ENCODE data around the gene SMAD6. TPM values are rescaled to one million over a fixed set of nuclear protein-coding genes. Genes with fewer than 3 reads are reported as not detected.

Gene SMAD6
- total RNA-seq, 1 donor from 2014 or later, result 2.7 TPM

DNA sequence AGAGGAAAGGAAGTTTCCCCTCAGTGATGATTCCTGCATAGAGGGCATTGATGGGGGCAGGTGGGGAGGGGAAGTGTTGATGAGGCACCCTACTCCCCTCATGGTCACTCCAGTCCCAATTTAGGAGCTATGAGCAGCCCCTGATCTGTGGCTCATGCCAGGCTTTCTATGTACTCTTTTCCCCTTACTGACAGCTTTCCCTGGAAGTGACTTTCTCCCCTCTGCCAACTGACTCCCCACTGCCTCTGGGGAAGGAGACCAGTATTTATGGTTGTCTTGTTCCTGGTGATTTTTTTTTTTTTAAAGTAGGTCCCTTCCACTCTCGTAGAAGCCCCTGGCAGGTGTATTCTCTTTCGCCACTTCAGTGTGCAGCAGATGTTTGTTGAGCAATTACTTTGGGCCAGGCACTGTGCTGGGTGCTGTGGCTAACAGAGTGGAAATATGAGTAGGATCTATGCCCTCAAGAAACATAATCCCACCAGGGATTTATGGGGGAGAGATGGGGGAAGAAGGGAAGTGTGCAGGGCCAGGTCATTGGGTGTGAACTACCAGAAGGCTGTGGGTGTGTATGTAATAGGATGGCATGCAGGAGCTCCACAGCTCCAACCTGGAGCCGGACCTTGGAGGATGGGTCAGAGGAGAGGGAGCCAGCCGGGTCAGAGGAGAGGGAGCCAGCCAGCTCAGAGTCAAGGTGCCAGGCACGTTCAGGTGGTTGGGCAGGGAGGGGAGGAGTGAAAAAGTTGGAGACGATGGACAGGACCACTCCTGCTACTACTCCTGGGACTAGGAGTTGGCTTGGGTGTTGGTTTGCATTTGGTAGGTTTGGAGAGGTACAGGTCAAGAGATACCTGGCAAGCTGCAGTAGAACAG lies 3.5 kb downstream of the SMAD6 start:
- no peak for TF ChIP-seq EZH2 (IDR thresholded peaks at IDR 0.05; ENCODE audit: insufficient read depth, low read length)
- TF ChIP-seq, protein P1, sequence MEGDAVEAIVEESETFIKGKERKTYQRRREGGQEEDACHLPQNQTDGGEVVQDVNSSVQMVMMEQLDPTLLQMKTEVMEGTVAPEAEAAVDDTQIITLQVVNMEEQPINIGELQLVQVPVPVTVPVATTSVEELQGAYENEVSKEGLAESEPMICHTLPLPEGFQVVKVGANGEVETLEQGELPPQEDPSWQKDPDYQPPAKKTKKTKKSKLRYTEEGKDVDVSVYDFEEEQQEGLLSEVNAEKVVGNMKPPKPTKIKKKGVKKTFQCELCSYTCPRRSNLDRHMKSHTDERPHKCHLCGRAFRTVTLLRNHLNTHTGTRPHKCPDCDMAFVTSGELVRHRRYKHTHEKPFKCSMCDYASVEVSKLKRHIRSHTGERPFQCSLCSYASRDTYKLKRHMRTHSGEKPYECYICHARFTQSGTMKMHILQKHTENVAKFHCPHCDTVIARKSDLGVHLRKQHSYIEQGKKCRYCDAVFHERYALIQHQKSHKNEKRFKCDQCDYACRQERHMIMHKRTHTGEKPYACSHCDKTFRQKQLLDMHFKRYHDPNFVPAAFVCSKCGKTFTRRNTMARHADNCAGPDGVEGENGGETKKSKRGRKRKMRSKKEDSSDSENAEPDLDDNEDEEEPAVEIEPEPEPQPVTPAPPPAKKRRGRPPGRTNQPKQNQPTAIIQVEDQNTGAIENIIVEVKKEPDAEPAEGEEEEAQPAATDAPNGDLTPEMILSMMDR (IDR thresholded peaks at IDR 0.05; ENCODE audit: insufficient read depth, low read depth, low read length), result no peak
- peaks cover 20% of the 10 kb centered on the region for H3K27me3 Mint-ChIP-seq (ENCODE audit: low read depth, unreplicated experiment)
- Histone ChIP-seq H3K9ac (ENCODE audit: low read length) (no peak overlapping the region), H3K4me3 (ENCODE audit: insufficient read depth, low read depth, low read length) (no peak overlapping the region), H4K20me1 (ENCODE audit: insufficient read depth, low read length) (peaks cover 36% of the 10 kb centered on the region), H3K9me3 (ENCODE audit: insufficient read depth, low read depth, low read length) (no peaks in the 10 kb centered on the region), H3K36me3 (ENCODE audit: insufficient read depth, low read length) (no peaks in the 10 kb centered on the region), H2AFZ (ENCODE audit: low read depth, low read length) (no peak overlapping the region), H3K4me2 (ENCODE audit: low read length) (peak overlapping the region; percentile 97), H3K79me2 (ENCODE audit: insufficient read depth, low read length) (peaks cover 42% of the 10 kb centered on the region), H3K27ac (ENCODE audit: low read depth, low read length) (no peak overlapping the region), H3K4me1 (ENCODE audit: insufficient read depth, low read length) (peaks cover 11% of the 10 kb centered on the region), H3K27me3 (ENCODE audit: insufficient read depth, low read length) (no peaks in the 10 kb centered on the region)
- DNase-seq (ENCODE audit: low read depth), result no peak
- H3K9me3 Mint-ChIP-seq (ENCODE audit: unreplicated experiment), result no peaks in the 10 kb centered on the region
- no peak overlapping the region for H3K27ac Mint-ChIP-seq (ENCODE audit: unreplicated experiment)
- peaks cover 2% of the 10 kb centered on the region for H3K36me3 Mint-ChIP-seq (ENCODE audit: low read depth, unreplicated experiment)
- H3K4me1 Mint-ChIP-seq (ENCODE audit: low read depth, unreplicated experiment), result peaks cover 9% of the 10 kb centered on the region
- no peak overlapping the region for H3K4me3 Mint-ChIP-seq (ENCODE audit: unreplicated experiment)
- FAIRE-seq, result no peak

DNA sequence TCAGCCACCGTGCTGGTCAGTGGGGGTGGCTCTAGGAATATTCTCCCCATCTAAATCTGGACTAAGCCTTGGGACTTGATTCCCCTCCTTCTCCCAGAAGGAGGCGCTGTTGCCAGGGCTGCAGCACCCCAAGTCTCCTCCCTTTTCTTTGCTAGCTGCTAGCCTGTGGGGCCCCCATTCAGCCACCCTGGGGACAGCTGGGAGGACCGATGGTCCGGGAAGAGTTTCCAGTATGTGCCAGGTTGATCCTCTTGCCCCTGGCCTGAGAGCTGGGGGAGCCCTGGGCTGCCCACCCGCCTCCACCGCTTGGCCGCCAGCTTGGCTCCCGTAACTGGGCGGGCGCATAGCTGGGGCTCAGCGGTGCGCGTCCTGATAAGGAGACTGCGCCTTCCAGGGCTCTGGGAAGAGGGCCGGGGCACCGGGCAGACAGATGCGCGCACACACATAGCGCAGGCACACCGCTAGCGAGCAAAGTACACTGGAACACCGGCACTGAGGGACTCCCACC lies 4.2 kb downstream of the SMAD6 start:
- Mint-ChIP-seq H3K4me3 (ENCODE audit: unreplicated experiment) (no peak overlapping the region), H3K27ac (ENCODE audit: unreplicated experiment) (no peak overlapping the region)

More for the DNA sequence above, 4.2 kb downstream of the SMAD6 start:
- DNase-seq (ENCODE audit: low read depth) (no peak), FAIRE-seq (no peak)
- peaks cover 9% of the 10 kb centered on the region for H3K4me1 Mint-ChIP-seq (ENCODE audit: low read depth, unreplicated experiment)
- Histone ChIP-seq H3K79me2 (ENCODE audit: insufficient read depth, low read length) (peaks cover 42% of the 10 kb centered on the region), H3K36me3 (ENCODE audit: insufficient read depth, low read length) (no peaks in the 10 kb centered on the region), H3K27ac (ENCODE audit: low read depth, low read length) (no peak overlapping the region), H3K4me3 (ENCODE audit: insufficient read depth, low read depth, low read length) (no peak overlapping the region), H3K9me3 (ENCODE audit: insufficient read depth, low read depth, low read length) (no peaks in the 10 kb centered on the region), H3K27me3 (ENCODE audit: insufficient read depth, low read length) (no peaks in the 10 kb centered on the region), H3K9ac (ENCODE audit: low read length) (no peak overlapping the region), H3K4me2 (ENCODE audit: low read length) (peak overlapping the region; percentile 97), H2AFZ (ENCODE audit: low read depth, low read length) (no peak overlapping the region), H4K20me1 (ENCODE audit: insufficient read depth, low read length) (peaks cover 36% of the 10 kb centered on the region), H3K4me1 (ENCODE audit: insufficient read depth, low read length) (peaks cover 8% of the 10 kb centered on the region)
- TF ChIP-seq EZH2 (IDR thresholded peaks at IDR 0.05; ENCODE audit: insufficient read depth, low read length), result no peak
- TF ChIP-seq, protein P1 (IDR thresholded peaks at IDR 0.05; ENCODE audit: insufficient read depth, low read depth, low read length), result peak; percentile 29
- H3K27me3 Mint-ChIP-seq (ENCODE audit: low read depth, unreplicated experiment), result peaks cover 20% of the 10 kb centered on the region
- peaks cover 2% of the 10 kb centered on the region for H3K36me3 Mint-ChIP-seq (ENCODE audit: low read depth, unreplicated experiment)
- H3K9me3 Mint-ChIP-seq (ENCODE audit: unreplicated experiment), result no peaks in the 10 kb centered on the region

Data from astrocyte (in vitro differentiated cells and primary cell).